ENCODE results near the gene SLA2. TPM values are rescaled to one million over a fixed set of nuclear protein-coding genes. Genes with fewer than 3 reads are reported as not detected.
"Not testable (repeated sequence)": the region's sequence is repeated elsewhere in the genome, so short reads cannot be mapped to it uniquely, and the experiment has no call there.

Gene SLA2
- total RNA-seq, 1 experiment from 2014 or later, result 0.14 TPM

- not testable (repeated sequence) for H3K27me3 ChIP-seq (ENCODE audit: control insufficient read depth, insufficient read depth, low read length); DNase-seq; H3K4me3 ChIP-seq (ENCODE audit: insufficient read depth, low read depth, low read length); H3K36me3 ChIP-seq (replicated peaks; ENCODE audit: control insufficient read depth, insufficient read depth, low read length)
Measured at GRCh38 chr20:36564078-36564725, 81.8 kb downstream of the SLA2 start.

- H3K4me3 ChIP-seq (ENCODE audit: insufficient read depth, low read depth, low read length), result no peak overlapping the region
- H3K27me3 ChIP-seq (ENCODE audit: control insufficient read depth, insufficient read depth, low read length), result no peaks in the 10 kb centered on the region
- no peaks in the 10 kb centered on the region; the same call in 1 of the 2 replicates for H3K36me3 ChIP-seq (replicated peaks; ENCODE audit: control insufficient read depth, insufficient read depth, low read length)
- DNase-seq, result no peak
Measured at GRCh38 chr20:36563374-36563773, 82.6 kb downstream of the SLA2 start.

- Histone ChIP-seq H3K4me3 (ENCODE audit: insufficient read depth, low read depth, low read length) (no peak overlapping the region), H3K27me3 (ENCODE audit: control insufficient read depth, insufficient read depth, low read length) (no peaks in the 10 kb centered on the region), H3K36me3 (replicated peaks; ENCODE audit: control insufficient read depth, insufficient read depth, low read length) (no peaks in the 10 kb centered on the region; the same call in 1 of the 2 replicates)
- DNase-seq, result peak; percentile 38
Measured at GRCh38 chr20:36562724-36563123, 83.3 kb downstream of the SLA2 start.

Other genes starting within 250 kb of the SLA2 start
- gene MYL9, start 104.7 kb downstream of the SLA2 start, total RNA-seq (2014; rRNA removed; shearing (Covaris generic)), result 23.4 and 25.0 TPM in 2 replicates
- 46.9 and 53.4 TPM in 2 replicates for gene TGIF2, start 72.6 kb downstream of the SLA2 start, total RNA-seq (2014; rRNA removed; shearing (Covaris generic))
- gene RAB5IF, start 40.4 kb downstream of the SLA2 start, total RNA-seq (2014; rRNA removed; shearing (Covaris generic)), result 104 and 117 TPM in 2 replicates
- 23.2 and 24.1 TPM in 2 replicates for gene NDRG3, start 99.9 kb upstream of the SLA2 start, total RNA-seq (2014; rRNA removed; shearing (Covaris generic))
- 36.7 and 44.3 TPM in 2 replicates for gene DSN1, start 127.6 kb upstream of the SLA2 start, total RNA-seq (2014; rRNA removed; shearing (Covaris generic))
- gene TLDC2, start 229.9 kb upstream of the SLA2 start, total RNA-seq (2014; rRNA removed; shearing (Covaris generic)), result 0.31 and 0.44 TPM in 2 replicates